Measurements from ENCODE around the gene MAPK12.

MAPK12 gene
- 0.42 to 0.72 reads per million in 2 donors for total RNA-seq

DNA sequence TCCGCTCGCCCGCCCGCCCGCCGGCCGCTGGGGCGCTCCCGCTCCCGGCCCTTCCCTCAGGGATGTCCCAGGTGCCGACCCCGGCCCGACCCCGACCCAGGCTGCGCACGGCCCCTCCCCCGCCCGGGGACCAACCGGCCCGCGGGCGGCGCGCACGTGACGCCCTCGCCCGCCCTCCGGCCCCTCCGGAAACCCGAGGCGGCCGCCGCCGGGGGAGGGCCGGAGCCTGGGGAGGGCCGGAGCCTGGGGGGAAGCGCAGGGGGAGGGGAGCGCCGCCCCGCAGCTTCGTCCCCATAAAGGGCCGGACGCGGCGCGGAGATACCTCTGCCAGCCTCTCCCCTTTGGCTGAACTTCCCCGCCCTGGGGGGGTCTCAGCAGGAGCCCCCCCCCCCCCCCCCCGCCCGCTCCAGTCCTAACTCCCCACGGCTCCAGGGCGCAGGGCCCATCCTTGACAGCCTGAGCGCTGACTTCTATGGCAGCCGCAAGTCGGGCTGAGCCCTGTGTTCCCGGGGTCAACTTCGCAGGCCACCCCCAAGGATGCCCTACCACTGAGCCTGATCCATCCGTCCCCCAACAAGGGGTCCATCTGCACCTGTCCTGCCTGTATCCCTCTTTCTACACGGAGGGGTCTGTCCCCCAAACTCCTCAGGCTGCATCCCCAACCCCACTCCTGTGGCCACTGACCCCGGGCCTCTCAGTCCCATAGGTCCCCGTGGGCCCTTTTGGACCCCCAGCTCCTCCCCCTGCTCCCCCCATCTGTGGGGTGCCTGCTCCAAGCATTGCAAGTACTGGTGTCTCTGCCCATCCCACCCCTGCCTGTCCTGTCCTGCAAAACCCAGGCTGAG lies at the start of gene MAPK12:
MAPK12 (minus strand) TSS at position 69 of the 845 bp plus-strand sequence. CDS start 174 bp downstream, outside the sequence.
- DNase-seq, result no peak

DNA sequence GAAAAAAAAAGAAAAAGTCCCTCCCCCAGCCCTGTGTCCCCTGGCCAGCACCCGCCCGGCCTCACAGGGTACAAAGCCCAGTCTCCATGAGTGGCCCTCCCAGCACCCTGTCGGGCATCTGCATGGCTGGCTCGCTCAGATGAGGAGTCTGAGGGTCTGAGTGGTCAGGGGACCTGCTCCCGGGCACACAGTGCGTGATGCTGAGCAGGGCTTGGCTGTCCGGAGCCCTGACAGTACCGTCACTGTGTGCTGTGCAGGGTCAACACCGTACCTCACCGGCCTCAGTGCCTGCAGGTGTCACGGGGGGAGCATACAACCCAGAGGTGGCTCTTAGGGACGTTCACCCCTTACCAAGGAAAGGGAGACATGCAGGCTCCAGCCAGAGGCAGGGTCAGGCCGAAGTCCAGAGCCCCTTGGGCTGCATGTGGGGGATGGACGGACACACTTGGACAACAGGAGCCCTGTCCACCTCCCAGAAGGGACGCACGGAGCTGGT lies 49.5 kb upstream of the MAPK12 start:
- no peak for DNase-seq

DNA sequence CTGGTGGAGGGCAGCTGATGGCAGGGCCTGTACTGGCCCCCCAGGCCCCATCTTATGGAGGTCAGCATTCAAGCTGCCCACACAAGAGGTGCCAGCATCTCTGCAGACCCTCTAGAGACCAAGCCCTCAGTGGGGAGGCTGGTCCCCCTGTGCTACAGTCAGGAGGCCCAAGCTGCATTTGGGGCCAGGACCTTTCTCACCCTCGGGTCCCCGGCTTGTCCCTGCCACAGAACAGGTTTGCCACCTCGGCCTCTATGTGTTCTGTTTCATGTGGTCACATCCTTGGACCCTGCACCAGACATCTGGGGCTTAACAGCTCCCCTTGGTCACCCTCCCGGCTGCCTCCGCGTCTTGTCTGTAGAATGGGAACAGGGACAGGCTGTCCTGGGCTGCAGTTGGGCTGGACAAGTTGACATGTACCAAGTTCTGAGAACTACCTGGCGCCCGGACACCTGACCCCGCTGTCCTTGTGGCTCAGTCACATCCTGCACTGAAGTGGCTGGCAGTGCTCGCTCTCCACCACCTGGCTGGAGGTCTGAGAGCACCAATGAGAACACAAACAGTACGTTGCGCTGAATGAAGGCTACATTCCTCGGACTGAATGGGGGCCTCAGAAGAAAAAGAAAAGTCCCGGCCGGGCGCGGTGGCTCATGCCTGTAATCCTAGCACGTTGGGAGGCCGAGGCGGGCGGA lies 48.7 kb upstream of the MAPK12 start:
- no peak for DNase-seq

DNA sequence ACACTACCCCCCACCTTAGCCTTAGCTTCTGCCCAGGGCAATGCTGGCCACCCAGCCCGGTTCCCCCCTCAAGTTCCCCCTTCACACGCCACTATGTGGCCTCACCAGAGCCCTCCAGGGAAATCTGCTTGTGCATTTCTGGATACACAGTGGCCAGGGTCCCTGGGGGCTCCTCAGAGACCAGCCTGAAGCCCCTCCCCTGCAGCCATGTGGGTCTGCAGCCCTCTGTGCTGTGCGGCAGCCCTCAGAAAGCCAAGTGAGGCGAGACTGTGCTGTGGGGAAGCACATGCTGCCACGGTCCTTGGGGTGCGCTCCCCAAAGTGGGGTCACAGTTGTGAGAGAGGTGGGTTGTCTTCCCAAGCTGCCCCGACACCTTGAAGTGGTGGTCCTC lies 48.1 kb upstream of the MAPK12 start:
- DNase-seq, result no peak

DNA sequence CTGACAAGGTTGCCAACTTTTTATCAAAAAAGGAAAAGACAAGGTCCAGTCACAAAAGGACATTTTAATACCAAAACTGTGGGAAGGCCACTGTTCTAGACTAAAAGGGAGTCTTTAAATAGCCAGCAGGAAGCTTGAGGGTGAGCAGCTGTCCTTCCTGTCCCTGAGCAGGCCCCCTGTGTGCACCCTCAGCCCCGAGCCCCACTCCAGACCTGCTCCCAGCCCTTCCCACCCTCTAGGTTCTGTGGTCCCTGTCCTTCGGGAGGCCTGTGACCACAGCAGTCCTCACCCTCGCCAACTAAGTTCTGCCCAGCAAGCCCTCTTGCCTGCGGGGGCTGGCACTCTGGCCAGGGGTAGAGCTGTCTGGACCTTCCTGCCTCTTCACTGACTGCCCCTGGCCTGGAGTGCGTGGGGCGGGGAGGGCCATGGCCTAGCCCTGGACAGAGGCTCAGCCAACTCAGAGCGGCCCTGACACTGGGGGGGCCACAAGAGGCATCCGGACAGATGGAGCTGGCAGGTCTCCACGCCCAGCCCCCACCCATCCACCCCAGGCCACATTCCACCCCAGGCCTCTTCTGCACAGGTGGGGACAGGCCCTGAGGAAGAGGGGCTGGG lies 47.6 kb upstream of the MAPK12 start:
- no peak for DNase-seq

DNA sequence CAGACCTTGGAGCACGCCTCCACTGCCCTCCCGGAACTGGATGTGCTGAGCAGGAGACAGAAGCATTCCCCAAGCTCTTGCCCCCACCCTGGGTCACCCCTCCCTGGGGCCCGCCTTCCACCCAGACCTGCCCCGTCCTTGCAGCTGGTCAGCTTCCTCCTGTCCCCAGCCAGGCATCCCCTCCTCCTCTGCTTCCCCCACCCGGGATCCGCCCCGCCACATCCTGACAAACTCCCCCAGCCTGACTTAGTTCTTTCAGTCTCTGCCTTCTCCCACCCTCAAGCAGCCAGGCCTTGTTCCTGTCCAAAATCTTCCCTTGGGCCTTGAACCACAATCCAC lies 47.1 kb upstream of the MAPK12 start:
- DNase-seq, result no peak

DNA sequence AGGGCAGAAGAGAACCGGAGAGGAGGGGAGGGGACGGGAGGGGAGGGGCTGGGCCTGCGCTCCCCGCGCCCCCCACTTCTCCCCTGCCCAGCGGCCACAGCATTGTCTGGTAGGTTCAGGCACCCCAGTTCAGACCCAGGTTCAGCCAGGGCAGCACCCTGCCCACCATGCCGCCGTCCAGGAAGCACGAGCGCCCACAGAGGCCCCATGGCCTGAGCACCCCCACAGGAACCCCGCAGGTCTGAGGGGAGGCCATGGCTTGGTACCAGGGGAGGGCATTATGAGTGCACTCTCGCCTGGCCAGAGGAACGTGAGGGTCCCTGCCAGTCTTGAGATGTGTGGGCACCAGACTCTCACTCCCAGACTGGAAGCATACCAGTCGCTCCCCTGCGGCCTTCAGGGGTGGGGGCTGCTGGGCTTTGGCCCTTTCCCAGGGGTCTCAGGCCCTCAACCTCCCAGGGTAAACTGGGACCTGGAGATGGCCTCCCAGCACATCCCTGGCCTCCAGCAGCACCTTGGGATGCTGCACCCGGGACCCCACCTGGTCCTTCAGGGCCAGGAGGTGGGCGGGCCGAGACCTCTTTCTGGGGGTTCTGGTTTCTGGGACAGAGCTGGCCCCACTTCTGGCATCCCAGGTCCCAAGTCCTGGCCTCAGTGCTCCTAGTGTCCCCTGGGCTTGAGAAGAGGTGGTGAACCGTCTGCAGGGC lies 46.6 kb upstream of the MAPK12 start:
- no peak for DNase-seq

DNA sequence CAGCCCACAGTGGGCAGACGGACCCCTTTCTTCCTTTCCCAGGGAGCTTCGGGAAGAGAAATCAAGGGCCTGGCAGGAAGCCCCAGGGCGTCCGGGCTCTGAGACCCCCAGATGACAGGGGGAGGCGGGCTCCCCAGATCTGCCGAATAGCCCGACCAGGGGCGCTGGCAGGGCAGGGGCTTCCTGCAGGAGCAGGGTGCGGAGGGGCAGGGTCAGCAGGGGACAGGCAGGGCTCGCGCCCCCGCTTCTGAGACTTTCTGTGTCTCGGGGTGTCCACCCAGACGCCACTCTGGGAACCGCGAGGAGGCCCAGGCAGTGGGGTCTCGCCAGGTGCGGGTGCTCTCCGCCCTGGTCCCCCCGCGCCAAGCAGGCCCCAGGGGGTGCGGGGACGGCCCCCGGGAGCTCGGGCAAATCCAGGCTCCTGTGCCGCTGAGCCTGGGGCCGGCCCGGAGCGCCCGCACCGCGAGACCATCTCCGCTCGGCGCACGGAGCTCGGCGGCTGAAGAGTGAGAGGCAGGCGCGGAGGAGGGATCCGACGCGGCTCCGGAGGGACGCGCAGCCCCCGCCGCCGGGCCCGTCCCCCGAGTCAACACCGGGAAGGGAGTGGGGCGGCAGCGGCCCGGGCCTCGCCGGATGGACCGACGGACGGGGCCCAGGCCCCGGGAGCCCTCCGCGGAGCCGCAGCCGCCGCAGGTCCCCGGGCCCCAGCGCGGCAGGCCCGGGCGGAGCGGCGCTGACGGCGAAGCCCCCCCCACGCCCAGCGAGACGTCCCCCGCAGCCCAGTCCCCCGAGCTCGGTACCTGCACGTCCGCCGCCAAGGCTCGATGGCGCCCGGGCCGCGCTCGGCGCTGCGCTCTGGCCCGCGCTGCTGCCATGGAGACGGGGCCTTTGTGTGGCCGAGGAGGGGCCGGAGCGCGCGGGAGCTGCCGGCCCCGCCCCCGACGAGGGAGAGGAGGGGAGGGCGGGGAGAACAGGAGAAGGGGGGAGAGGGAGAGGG lies 45.6 kb upstream of the MAPK12 start, which contains the start of gene PLXNB2:
PLXNB2 (minus strand) TSS at position 894 of the 997 bp plus-strand sequence. CDS start 17,062 bp downstream, outside the sequence.
- DNase-seq, result no peak

DNA sequence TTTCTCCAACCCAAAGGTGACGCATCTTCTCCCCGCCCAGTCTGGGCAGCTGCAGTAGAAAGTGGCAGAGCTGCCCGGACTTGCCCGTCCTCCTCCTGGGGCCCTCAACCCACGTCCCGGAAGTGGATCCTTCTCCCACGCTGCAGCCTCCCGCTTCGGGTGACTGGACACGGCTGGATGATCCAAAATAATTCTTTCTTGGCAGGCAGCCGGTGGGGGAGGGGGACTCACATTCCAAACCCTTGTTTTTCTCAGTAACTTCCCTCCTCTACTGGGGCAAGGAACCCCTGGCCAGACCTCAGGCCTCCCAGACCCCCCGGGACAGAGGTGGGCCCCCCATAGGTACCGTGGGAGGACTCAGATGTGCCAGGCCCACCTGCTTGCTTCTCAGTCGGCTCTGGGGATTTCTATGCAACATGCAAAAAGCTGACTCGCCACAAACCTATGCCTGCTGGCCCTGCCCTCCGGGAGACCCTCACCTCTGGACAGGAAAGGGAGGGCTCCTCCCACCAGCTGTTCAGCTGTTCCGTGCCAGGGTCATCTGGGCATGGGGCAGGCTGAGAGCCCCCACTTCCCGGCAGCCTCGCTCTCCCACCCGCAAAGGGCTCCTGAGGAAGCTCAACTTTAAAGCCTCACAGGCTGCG lies 44.6 kb upstream of the MAPK12 start:
- no peak for DNase-seq

DNA sequence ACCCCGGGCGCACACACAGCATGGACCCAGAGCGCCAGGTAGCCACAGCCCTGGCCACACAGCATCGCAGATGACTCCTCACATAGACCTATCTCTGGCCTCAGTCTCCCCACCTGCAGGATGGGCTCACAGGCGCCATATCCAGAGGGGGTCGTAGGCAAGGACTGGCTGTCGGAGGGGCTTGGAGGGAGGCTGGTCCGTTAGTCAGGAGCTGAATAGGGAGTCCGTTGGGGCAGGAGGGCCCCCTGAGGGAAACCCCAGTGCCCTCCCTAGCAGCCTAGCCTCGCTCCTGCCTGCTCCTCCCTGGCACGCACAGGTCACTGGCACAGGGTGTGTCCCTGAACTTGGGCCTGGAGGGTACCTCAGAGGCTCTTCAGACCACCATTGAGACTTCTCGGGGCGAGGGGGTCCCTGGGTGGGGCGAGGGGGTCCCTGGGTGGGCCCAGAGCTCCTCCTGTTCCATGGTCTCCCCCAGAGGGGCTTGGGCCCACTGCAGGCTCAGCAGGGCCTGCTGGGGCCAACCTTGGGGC lies 44.0 kb upstream of the MAPK12 start:
- DNase-seq, result no peak

DNA sequence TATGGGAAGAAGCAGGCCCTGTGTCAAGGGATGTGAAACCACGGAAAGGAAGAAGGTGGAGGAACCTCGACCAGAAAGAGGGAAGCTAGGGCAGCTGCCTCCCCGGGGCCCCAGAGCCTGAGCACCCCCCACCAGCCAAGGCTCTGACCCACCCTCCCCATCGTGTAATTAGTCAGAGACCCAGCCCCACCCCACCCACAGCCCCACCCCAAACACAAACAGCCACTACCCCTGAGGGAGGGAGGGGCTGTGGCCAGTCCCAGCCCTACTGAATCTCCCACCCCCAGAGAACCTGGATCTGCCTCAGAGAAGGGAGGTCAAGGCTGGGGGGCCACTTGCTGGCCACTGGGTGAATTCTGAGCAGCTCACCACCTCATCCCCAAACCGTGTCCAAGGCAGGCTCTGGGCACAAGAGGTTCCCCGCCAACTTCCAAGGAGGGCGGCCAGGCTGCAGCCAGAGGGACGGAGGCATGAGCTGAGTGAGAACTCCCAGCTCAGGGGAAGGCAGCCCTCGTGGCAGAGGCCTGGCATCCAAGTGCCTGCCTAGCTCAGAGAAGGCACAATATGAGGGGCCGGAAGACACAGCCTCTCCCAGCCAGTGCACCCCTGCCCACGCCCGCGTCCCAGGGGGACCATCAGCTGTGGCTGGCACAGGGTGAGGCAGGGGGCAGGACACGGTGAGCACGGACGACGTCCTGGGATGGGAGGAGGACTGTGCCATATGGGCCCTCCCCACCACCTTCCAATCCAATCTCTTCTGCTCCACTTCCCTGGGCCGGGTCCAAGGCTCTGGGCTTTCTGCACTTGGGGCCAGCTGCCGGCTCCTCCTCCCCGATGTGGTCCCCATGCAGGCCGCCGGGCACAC lies 43.3 kb upstream of the MAPK12 start:
- DNase-seq, result no peak

DNA sequence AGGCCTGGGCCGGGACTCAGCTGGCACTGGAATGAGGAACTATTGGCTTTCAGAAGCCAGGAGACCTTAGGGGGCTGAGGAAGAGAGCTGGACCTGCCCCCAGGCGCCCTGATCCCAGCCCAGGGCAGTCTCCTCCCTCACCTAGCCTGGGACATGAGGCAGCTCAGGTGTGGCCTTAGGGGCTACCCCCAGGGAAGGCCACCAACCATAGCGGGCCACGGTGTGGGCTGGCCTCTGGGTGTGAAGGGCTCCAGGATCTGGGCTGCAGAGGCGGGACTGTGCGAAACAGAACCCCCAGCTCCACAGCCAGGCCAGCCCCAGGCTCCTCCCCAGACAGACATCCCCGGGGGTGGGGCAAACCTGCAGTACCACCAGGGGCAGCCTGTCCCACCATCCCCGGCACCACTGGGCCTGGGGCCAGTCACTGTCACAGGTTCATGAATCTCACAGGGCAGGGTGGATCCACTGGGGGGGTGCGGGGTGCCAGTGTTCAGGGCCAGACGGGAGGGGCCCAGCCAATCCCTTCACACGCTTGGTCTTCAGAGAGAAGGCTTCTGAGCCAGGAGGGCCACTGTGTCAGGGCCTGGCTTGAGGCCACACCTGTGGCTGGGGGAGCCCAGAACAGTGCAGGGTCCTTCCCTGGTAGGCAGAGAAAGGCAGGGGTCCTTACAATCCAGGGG lies 42.5 kb upstream of the MAPK12 start:
- DNase-seq, result no peak

DNA sequence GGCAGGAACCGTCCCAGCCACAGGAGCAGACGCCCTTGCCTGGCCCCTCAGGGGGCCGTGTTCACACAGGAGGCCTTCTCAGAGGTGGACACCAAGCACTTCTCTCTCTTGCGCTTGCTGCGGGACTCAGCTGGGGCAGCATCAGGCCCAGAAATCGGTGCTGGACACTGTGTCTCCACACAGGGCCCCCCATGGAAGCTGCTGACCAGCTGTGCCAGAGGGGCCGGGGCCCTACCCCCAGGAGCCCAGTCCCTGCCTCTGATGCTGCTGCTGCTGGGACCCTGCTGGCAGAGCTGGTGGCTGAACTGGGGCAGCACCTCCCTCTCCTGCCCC lies 42.0 kb upstream of the MAPK12 start:
- DNase-seq, result no peak

DNA sequence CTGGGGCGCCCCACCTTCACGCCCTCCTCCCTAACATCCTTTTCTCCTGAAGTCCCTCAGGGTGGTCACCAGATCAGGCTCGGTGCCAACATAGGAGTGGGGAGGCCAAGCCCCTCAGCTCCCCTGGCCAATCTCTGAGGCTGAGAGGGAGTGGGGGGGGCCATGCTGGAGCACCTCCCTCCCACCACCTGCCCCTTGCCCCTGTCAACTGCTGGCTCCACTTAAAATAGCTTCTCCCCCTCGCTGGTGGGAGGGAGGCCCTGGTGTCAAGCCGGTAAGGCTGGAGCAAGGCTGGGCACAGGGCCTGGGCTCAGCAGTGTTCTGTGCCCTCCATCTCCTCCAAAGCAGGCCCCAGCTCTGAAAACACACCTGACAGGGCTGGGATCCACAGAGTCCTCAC lies 41.1 kb upstream of the MAPK12 start:
- DNase-seq, result no peak

DNA sequence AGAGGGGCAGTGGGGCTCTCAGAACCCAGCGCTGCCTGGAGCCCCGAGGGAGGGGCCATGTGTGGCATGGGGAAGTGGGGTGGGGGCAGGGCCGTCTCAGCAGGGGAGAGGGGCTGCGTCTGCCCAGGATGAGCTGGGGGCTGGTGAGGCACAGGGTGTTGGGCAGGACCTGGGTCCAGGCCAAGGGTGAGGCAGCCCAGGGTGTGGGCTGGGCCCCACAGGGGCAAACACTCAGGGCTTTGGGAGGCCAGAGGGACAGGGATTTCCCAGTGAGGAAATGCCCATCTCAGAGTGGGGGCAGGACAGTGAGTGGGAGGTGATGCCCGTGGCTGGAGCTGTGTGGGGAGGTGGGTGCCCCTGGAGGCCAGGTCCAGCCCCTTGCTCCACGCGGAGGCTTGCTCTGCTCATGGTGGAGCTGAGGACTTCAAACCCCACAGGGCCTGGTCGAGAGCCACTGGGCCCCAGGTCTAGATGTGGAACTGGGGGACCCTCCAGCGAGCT lies 40.6 kb upstream of the MAPK12 start:
- no peak for DNase-seq

DNA sequence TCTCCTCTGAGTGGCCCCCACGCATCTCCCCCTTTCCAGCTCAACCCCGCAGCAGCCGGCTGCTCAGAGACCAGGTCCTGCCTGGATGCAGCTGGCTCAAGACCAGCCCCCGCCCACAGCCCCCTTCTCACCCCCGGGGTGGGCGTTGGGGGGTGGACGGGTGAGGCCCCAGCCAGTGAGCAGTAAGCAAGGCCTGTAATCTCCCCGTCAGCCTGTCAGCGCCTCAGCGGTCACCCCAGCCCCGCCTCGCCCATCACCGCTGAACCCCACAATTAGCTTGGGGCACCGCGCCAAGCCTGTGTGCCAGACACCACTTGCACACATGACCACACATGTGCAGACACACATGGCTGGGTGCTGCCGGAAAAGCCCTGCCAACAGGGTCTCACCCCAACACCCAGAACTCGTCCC lies 40.1 kb upstream of the MAPK12 start:
- no peak for DNase-seq

DNA sequence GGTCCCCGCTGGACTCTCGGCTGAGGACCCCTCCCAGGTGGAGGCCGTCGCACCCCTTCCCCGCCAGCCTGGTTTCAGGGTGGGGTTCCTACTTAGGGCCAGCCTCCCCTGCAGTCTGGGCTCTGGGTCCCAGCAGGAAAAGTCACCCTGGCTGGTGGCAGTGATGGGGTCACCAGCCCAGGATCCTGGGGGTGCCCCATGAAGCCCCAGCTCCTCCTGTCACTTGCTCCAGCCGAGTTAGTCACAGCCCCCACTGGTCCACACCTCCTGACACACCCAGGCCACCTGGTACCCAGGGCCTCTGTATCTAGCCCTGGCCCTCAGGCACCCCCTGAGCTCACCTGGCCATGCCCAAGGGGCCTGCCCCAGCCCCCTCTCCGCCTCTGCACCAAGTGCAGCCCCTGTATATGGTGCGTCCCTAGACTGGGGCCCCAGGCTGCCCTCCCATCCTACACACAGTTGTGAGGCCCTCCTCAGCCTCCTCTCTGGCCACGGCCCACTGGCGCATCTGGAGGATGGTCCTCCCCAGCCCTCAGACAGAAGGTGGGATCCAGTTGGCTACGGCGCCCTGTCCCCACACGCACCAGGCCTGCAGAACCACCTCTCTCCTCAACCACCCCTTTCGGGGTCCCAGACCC lies 39.3 kb upstream of the MAPK12 start:
- DNase-seq, result no peak

DNA sequence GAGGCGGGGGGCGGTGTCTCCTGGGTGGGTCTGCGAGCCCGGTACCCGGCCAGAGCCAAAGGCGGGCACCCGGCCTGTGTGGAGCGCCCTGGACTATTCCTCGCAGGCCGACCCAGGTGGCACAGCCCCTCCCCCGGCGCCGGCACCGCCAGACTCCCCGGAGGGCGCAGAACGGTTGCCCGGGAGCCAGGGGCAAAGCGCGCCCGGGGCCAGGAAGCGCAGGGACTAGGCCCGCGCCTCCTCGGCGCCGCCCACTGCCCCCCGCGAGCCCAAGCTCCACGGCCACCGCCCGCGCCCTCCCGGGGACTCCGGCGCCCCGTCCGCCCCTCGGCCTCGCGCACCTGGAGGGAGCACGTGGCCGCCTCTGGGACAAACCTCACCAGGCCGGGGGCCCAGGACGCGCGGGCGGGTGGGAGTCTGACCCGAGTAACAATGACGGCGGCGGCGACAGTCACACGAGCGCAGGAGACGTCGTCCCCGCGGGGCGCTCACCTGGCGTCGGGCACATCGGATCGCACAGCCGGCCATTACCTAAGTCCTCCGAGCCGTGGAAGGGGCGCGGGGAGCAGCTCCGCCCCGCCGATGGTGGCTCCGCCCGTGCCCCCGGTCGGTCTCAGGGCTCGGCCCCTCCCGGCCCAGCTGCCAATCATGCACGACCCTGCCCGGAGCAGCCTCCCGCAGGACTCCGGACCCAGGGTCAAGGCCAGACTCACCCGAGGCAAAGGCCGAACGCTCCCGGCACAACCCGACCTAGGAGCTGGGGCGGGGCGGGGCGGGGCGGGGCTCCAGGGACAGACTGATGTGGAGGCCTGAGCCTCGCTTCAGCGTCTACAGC lies 38.5 kb upstream of the MAPK12 start:
- DNase-seq, result no peak

Data from T-helper 9 cell (primary cell).